ENCODE data around the gene CCS.
"Not testable (repeated sequence)": the region's sequence is repeated elsewhere in the genome, so short reads cannot be mapped to it uniquely, and the experiment has no call there.

The CCS gene

GRCh38 chr11:66561178-66561974 is 31.6 kb upstream of the CCS start:
- no peak for DNase-seq (ENCODE audit: low spot score)

- DNase-seq (ENCODE audit: low spot score) = no peak
These were observed 31.1 kb upstream of the CCS start for GRCh38 chr11:66561975-66562248.

GRCh38 chr11:66562275-66562674 is 30.7 kb upstream of the CCS start:
- DNase-seq (ENCODE audit: low spot score) = no peak

GRCh38 chr11:66562907-66563583 is 29.9 kb upstream of the CCS start:
- no peak for DNase-seq (ENCODE audit: low spot score)

- no peak for DNase-seq (ENCODE audit: low spot score)
These were observed 29.2 kb upstream of the CCS start for GRCh38 chr11:66563832-66564231.

- no peak for DNase-seq (ENCODE audit: low spot score)
These were observed 28.4 kb upstream of the CCS start for GRCh38 chr11:66564538-66564937.

GRCh38 chr11:66564984-66565383 is 28.0 kb upstream of the CCS start:
- DNase-seq (ENCODE audit: low spot score) = no peak

- no peak for DNase-seq (ENCODE audit: low spot score)
These were observed 26.8 kb upstream of the CCS start for GRCh38 chr11:66566221-66566620.

- no peak for DNase-seq (ENCODE audit: low spot score)
These were observed 25.2 kb upstream of the CCS start for GRCh38 chr11:66567787-66568123.

- DNase-seq (ENCODE audit: low spot score) = peak; percentile 63
These were observed 24.7 kb upstream of the CCS start, which contains the start of gene CTSF for GRCh38 chr11:66568124-66568916. Gene CTSF (minus strand): TSS chr11:66568606. CDS start chr11:66568486, 120 bp downstream.

- no peak for DNase-seq (ENCODE audit: low spot score)
These were observed 23.9 kb upstream of the CCS start for GRCh38 chr11:66569076-66569475.

GRCh38 chr11:66570079-66570849 is 22.7 kb upstream of the CCS start:
- no peak for DNase-seq (ENCODE audit: low spot score)

- no peak for DNase-seq (ENCODE audit: low spot score)
These were observed 22.2 kb upstream of the CCS start for GRCh38 chr11:66570850-66571180.

GRCh38 chr11:66579017-66579606 is 13.9 kb upstream of the CCS start:
- peak; percentile 88 for DNase-seq (ENCODE audit: low spot score)

- no peak for DNase-seq (ENCODE audit: low spot score)
These were observed 12.2 kb upstream of the CCS start for GRCh38 chr11:66580803-66581202.

GRCh38 chr11:66581261-66581660 is 11.7 kb upstream of the CCS start:
- DNase-seq (ENCODE audit: low spot score) = no peak

GRCh38 chr11:66582565-66583147 is 10.3 kb upstream of the CCS start:
- not testable (repeated sequence) for DNase-seq (ENCODE audit: low spot score)

GRCh38 chr11:66585447-66585846 is 7.5 kb upstream of the CCS start:
- DNase-seq (ENCODE audit: low spot score) = not testable (repeated sequence)

GRCh38 chr11:66586136-66586535 is 6.8 kb upstream of the CCS start:
- DNase-seq (ENCODE audit: low spot score) = no peak

- DNase-seq (ENCODE audit: low spot score) = not testable (repeated sequence)
These were observed 3.7 kb upstream of the CCS start for GRCh38 chr11:66589315-66589714.

GRCh38 chr11:66589996-66590675 is 2.8 kb upstream of the CCS start:
- no peak for DNase-seq (ENCODE audit: low spot score)

Data from ecto neural progenitor cell (in vitro differentiated cells).